ENCODE results near the gene RPIA.
"Not testable (repeated sequence)": the region's sequence is repeated elsewhere in the genome, so short reads cannot be mapped to it uniquely, and the experiment has no call there.

The RPIA gene

DNA sequence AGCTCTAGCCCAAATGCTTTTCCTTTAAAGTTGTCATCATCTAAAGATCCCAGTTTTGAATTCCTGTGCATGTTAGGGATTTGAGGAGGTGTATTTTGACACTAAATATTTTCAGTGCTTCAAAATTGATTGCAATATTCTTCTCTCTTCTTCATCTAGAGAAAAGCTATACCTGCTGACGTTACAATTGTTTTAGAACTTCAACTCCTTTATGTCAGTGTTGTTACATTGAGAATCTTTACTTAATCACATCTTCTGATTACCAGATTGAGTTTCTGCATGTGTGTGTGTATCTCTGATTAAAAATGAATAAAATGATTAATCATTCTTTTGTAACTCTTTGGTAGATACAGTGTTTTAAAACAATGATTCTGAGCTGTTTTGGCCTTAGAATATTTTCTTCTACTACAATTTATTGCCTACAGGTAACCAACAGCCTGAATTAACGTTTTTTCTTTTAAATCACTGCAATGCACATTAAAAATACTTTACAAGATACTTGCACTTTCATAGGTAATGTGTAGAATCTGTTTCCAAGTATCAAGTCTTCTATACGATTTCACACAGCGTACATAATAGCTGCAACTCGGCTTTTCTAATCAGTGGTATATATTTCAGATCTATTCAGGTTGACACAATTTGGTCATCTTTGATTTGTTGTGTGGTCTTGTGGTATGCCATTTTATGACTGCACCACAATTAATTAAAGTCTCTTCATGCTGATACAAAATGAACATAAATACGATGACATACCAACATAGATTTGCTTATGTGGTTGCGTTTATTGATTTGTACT lies 82.0 kb downstream of the RPIA start:
- not testable (repeated sequence) for DNase-seq (ENCODE audit: low read depth in 2 of 2)

GRCh38 chr2:88789213-88789612 lies 97.7 kb downstream of the RPIA start:
- not testable (repeated sequence) for DNase-seq (ENCODE audit: low read depth in 2 of 2)

DNA sequence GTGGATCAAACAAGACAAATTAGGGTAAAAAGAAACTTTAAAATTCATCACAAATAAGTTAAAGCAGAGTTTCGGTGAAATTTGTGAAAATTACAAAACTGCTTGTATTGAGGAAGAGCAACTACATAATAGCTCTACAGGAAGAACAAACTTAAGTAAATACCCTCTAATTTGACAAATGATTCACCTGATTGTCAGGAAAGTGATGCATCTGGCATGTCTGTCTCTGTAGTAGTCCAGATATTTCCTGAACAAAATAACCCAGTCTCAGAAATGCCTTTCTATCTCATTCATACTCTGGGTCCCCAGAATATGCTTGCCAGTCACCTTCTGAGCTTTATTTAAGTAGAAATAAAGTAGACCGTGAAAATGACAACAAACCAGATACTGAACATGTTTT lies 104.5 kb downstream of the RPIA start:
- not testable (repeated sequence) for DNase-seq (ENCODE audit: low read depth in 2 of 2)

- not testable (repeated sequence) for DNase-seq (ENCODE audit: low read depth in 2 of 2)
Measured at GRCh38 chr2:88796523-88796922, 105.0 kb downstream of the RPIA start.

DNA sequence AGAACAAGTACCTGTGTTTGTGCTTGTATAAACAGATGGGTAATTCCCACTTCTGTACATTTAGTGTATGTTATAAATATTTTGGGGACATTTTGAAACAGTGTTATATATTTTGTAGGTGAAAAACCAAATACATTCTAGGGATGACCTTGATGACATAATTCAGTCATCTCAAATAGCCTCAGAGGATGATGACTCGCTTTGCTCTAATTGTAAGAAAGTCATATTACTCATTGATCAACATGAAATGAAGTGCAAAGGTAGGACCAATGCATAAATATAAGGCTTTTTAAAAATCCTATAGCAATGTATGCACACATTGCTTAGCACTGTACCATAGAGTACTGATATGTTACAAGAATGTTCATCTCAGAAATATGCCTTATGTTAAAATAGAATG lies 105.7 kb downstream of the RPIA start:
- DNase-seq (ENCODE audit: low read depth in 2 of 2): not testable (repeated sequence)
